ENCODE data around the gene LALBA.
"Not testable (repeated sequence)": the region's sequence is repeated elsewhere in the genome, so short reads cannot be mapped to it uniquely, and the experiment has no call there.

DNA sequence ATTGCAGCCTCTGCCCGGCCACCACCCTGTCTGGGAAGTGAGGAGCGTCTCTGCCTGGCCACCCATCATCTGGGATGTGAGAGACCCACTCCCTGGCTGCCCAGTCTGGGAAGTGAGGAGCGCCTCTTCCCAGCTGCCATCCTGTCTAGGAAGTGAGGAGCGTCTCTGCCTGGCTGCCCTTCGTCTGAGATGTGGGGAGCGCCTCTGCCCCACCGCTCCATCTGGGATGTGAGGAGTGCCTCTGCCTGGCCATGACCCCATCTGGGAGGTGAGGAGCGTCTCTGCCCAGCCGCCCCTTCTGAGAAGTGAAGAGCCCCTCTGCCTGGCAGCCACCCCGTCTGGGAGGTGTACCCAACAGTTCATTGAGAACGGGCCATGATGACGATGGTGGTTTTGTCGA is 18.2 kb downstream of the LALBA start:
- TF ChIP-seq, protein P1, sequence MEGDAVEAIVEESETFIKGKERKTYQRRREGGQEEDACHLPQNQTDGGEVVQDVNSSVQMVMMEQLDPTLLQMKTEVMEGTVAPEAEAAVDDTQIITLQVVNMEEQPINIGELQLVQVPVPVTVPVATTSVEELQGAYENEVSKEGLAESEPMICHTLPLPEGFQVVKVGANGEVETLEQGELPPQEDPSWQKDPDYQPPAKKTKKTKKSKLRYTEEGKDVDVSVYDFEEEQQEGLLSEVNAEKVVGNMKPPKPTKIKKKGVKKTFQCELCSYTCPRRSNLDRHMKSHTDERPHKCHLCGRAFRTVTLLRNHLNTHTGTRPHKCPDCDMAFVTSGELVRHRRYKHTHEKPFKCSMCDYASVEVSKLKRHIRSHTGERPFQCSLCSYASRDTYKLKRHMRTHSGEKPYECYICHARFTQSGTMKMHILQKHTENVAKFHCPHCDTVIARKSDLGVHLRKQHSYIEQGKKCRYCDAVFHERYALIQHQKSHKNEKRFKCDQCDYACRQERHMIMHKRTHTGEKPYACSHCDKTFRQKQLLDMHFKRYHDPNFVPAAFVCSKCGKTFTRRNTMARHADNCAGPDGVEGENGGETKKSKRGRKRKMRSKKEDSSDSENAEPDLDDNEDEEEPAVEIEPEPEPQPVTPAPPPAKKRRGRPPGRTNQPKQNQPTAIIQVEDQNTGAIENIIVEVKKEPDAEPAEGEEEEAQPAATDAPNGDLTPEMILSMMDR (IDR thresholded peaks at IDR 0.05; ENCODE audit: low read depth, low read length), result not testable (repeated sequence)
- TF ChIP-seq EZH2phosphoT487 (IDR thresholded peaks at IDR 0.05; ENCODE audit: low read depth), result not testable (repeated sequence)
